T-helper 2 cell treated with Interferon-gamma antibody and Interleukin-4, amounts not matched to agents 100 ng/mL and 5 ng/mL, for 36 hours (primary cell): ENCODE measurements around the gene DGKG. TPM values are rescaled to one million over a fixed set of nuclear protein-coding genes. Genes with fewer than 3 reads are reported as not detected.

Experiments
- intact Hi-C: fragments of 100-400 bp; cut with micrococcal nuclease; formaldehyde crosslinking; loops from one replicate; pipeline ENCODE4 v1.15.1; 2023
- total RNA-seq: library from RNA; stranded (reverse); gene quantifications from 2 replicates; pipeline ENCODE4 v1.2.3, GENCODE V29; 2022

DGKG gene
- total RNA-seq, 1 donor from 2014 or later, result not detected

- intact Hi-C loops, result no loop called here
These were observed 81.3 kb downstream of the DGKG start for GRCh38 chr3:186280737-186281136.

DNA sequence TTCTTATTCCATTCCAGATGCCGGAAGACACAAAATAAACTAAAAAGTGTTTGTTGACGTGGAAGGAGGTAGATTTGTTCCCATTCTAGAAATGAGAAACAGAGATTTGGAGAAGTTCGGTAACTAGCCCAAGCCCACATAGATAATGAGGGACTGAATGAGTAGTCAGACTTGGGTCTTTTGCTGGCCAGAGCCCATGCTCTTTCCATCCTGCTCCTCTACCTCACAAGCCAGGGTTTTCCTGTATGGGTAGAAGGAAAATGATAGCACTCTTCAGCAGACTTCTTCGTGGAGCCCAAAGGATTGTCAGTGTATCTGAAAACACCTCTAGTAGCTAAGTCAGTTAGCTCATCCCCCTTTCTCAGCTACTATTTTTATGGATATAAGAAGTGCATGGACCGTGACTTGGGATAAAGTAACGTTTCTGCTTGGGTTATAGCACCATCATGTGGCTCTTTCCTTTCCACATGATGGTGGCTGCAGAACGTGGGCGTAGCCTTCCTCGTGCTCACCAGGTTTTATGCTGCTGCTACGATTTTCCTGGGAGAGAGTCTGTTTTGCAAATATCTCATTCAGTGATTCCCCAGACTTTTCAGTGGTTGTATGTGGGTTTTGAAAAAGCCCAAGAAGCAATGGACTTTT lies 84.6 kb downstream of the DGKG start:
- intact Hi-C loops, result no loop called here

DNA sequence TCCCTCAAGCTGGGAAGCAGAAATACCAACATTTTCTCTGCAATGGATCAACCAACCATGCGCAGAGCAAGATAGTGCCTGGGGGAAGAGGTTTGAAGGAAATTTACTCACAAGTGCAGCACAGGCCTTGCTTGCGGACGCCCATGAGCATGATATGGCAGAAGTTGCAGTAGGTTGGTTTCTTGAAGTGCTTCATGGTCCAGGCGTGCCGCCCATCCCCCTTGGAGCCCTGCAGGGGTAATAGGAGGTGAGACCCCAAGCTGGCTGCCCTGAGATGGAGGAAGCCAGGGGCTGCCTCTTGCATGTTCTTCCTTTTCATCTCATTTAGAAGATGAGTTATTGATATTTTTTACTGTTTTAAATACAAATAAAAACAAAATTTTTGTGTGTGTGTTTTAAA lies 86.6 kb downstream of the DGKG start:
- intact Hi-C loops, result no loop called here

- intact Hi-C loops, result no loop called here
These were observed 88.4 kb downstream of the DGKG start for GRCh38 chr3:186273586-186273985.

- intact Hi-C loops, result no loop called here
These were observed 91.3 kb downstream of the DGKG start for GRCh38 chr3:186270701-186271100.

GRCh38 chr3:186268616-186269448 lies 93.2 kb downstream of the DGKG start:
- intact Hi-C loops, result no loop called here

GRCh38 chr3:186267758-186268157 lies 94.3 kb downstream of the DGKG start:
- intact Hi-C loops, result no loop called here

DNA sequence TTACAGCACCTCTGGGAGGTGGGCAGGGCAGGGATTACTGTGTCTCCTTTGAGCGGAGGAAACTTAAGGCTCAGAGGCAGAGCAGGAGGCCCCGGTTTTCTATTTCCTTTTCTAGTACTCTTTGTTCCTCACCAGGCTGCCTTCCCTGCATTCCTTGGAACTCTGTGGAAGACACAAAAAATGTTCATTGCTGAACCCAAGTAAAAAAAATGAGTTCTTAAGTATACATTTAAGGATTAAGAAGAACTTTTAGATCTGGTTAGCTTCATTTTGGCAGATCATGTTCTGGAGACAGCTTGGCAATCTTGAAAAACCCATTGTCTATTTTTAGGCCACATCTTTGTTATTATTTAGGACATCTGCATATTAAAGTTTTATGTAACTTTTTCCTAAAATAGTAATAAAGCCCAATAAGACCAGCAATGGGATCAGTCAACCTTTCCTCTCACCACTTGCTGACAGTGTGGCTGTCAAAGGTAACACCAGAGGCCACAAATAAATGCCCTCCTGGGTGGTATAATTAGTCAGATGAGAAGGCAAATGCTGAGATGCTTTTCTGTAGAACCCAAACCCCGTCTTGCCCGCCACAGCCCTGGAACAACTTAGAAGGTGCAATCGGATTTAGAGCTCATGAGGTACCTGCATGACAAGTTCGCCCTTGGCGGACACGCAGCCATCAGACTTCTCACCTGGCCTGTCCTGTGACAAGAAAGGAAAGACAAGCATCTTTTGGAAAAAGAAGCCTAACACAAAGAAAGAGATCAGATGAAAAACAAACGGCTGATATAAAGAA lies 97.2 kb downstream of the DGKG start:
- intact Hi-C loops, result no loop called here

GRCh38 chr3:186261638-186262037 lies 100.4 kb downstream of the DGKG start:
- intact Hi-C loops, result no loop called here

GRCh38 chr3:186260726-186261125 lies 101.3 kb downstream of the DGKG start:
- intact Hi-C loops, result no loop called here

DNA sequence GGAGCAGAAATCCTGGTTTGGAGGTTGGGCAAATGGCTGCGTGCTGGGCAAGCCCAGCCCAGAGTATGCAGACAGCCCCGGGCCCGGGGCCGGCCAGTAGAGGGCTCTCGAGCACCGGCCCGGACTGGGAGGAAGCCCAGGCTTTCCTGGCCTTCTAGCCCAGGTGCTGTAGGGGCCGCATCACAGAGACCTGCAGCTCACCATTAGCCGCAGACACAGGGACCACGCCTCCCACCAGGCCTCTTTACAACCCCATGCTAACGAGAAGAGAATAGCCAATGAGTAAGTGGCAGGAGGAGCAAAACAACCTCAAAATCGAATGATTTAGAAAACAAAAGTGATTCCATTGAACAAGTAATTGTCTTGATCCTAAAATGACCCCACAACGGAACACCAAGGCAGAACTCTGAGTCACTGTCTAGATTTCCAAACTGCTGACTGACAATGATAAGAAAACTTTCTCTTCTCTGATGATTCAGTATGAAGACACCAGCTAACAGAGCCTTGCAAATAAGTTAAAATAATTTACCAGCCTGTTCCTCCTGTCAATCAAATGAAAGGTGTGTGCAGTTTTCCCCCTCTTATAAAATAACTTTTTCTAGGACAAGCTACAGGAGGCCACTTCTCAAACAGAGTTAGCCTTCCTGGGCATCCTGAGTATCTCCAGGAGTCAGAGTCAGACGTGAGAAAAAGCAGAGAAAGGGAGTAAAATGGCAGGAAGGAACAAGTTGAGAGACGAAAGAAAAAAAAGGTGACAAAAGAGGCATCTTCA lies 102.2 kb downstream of the DGKG start:
- intact Hi-C loops, result loop anchor here (1.0 to 10.0 kb wide), 2 partner anchors 281 to 355 kb away; partner anchors contain the start of gene AHSG

GRCh38 chr3:186258968-186259367 lies 103.1 kb downstream of the DGKG start:
- intact Hi-C loops, result loop anchor here (1.0 to 10.0 kb wide), 2 partner anchors 281 to 356 kb away; partner anchors contain the start of gene AHSG

DNA sequence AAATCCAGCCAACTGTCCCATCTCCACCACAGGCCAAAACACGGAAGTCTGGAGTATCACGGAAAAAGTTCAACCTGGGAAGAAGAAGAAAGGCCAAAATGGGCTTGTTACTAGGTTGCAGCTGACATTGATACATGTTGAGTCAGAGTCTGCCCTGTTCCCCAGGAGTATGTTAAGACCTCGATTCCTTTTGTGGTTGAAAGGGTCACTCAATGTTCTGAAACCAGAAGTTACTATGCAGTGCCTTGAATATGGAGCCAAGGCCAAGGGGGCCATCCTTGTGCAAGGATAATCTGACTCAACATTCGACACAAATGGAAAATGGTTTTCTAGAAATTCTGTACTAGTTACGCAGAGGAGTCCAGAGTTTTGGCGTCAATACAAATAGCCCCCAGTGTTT lies 104.2 kb downstream of the DGKG start:
- intact Hi-C loops, result loop anchor here (10.0 kb wide), 1 partner anchor 357 kb away; the partner anchor contains the start of gene AHSG

DNA sequence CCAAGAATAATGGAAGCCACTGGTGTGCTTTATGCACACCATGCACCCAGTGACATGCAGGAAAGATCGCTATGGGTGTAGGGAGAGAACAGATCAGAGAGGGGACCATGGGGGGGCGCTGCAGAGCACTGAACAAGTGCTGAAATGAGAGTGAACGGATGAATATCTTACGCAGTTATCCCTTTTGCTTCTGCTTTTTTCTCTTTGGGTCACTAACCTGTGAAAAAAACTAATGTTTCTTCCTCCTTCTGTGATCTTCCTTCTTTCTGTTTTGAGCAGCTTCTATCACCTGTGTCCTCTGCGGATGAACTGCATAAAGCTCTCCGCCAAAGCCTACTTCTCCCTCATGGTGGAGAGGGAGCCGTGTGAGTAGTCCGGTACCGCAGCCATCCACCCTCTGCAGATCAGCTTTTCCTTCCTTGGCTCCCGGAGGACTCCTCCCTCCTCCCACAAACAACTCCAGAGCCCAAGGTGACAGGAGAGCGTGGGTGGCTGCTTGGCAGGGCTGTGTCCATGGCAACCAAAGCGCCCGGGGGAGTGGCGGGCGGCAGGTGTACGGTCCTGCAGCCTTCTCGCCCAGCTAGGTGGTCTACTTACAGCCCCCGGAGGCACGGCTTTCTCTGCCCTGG lies 106.2 kb downstream of the DGKG start:
- intact Hi-C loops, result loop anchor here (10.0 kb wide), 1 partner anchor 359 kb away; the partner anchor contains the start of gene AHSG

GRCh38 chr3:186254676-186255650 lies 107.1 kb downstream of the DGKG start:
- intact Hi-C loops, result loop anchor here (10.0 kb wide), 1 partner anchor 360 kb away; the partner anchor contains the start of gene AHSG

- intact Hi-C loops, result loop anchor here (10.0 kb wide), 1 partner anchor 363 kb away; the partner anchor contains the start of gene AHSG
These were observed 110.0 kb downstream of the DGKG start for GRCh38 chr3:186251948-186252619.

GRCh38 chr3:186248850-186249249 lies 113.2 kb downstream of the DGKG start:
- intact Hi-C loops, result no loop called here
